ENCODE measurements around the gene DPYD.

DNA sequence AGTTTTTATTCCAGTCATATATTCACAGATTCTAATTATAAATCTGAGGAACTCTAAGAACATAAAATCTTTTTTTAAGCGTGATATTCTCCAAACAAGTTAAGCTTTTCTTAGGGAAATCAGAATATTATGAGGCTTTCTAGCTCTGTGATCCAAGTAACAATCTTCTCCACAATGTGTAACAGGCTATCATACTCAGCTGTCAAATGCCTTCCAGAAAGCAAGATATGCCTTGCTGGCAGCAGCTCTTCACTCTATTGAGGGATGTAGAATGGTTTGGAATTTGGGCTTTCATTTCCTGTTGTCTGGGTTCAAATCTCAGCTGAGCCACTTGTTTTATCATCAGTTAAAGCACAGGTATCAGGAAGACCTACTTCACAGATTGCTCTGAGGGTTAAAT lies 752.8 kb downstream of the DPYD start:
- TF ChIP-seq, protein P1, sequence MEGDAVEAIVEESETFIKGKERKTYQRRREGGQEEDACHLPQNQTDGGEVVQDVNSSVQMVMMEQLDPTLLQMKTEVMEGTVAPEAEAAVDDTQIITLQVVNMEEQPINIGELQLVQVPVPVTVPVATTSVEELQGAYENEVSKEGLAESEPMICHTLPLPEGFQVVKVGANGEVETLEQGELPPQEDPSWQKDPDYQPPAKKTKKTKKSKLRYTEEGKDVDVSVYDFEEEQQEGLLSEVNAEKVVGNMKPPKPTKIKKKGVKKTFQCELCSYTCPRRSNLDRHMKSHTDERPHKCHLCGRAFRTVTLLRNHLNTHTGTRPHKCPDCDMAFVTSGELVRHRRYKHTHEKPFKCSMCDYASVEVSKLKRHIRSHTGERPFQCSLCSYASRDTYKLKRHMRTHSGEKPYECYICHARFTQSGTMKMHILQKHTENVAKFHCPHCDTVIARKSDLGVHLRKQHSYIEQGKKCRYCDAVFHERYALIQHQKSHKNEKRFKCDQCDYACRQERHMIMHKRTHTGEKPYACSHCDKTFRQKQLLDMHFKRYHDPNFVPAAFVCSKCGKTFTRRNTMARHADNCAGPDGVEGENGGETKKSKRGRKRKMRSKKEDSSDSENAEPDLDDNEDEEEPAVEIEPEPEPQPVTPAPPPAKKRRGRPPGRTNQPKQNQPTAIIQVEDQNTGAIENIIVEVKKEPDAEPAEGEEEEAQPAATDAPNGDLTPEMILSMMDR (IDR thresholded peaks at IDR 0.05): no peak
- no peak for TF ChIP-seq PBX3 (IDR thresholded peaks at IDR 0.05)
- no peak for TF ChIP-seq ELF1 (IDR thresholded peaks at IDR 0.05)
- no peak for TF ChIP-seq SMC3 (IDR thresholded peaks at IDR 0.05; ENCODE audit: low read depth, low read length)
- TF ChIP-seq, protein P2, sequence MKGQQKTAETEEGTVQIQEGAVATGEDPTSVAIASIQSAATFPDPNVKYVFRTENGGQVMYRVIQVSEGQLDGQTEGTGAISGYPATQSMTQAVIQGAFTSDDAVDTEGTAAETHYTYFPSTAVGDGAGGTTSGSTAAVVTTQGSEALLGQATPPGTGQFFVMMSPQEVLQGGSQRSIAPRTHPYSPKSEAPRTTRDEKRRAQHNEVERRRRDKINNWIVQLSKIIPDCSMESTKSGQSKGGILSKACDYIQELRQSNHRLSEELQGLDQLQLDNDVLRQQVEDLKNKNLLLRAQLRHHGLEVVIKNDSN (IDR thresholded peaks at IDR 0.05; ENCODE audit: borderline replicate concordance, low read depth): no peak
- TF ChIP-seq YY1 (IDR thresholded peaks at IDR 0.05; ENCODE audit: low read depth): no peak
- no peak for TF ChIP-seq POLR2AphosphoS5 (IDR thresholded peaks at IDR 0.05; ENCODE audit: low read depth, low read length)
- TF ChIP-seq, protein P3, sequence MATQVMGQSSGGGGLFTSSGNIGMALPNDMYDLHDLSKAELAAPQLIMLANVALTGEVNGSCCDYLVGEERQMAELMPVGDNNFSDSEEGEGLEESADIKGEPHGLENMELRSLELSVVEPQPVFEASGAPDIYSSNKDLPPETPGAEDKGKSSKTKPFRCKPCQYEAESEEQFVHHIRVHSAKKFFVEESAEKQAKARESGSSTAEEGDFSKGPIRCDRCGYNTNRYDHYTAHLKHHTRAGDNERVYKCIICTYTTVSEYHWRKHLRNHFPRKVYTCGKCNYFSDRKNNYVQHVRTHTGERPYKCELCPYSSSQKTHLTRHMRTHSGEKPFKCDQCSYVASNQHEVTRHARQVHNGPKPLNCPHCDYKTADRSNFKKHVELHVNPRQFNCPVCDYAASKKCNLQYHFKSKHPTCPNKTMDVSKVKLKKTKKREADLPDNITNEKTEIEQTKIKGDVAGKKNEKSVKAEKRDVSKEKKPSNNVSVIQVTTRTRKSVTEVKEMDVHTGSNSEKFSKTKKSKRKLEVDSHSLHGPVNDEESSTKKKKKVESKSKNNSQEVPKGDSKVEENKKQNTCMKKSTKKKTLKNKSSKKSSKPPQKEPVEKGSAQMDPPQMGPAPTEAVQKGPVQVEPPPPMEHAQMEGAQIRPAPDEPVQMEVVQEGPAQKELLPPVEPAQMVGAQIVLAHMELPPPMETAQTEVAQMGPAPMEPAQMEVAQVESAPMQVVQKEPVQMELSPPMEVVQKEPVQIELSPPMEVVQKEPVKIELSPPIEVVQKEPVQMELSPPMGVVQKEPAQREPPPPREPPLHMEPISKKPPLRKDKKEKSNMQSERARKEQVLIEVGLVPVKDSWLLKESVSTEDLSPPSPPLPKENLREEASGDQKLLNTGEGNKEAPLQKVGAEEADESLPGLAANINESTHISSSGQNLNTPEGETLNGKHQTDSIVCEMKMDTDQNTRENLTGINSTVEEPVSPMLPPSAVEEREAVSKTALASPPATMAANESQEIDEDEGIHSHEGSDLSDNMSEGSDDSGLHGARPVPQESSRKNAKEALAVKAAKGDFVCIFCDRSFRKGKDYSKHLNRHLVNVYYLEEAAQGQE (IDR thresholded peaks at IDR 0.05; ENCODE audit: low read depth, low read length): no peak
- TF ChIP-seq GABPA (IDR thresholded peaks at IDR 0.05; ENCODE audit: low read depth): no peak
